Parathyroid adenoma (tissue), 2 donors: ENCODE results near the gene ZNF565.

ENCODE experiments used
- H2AFZ ChIP-seq: fragments of 300-600 bp; sonication (generic); one replicate; pipeline ENCODE4 v1.7.0; 2017; ENCODE audit warnings: antibody characterized with exemption, mild to moderate bottlenecking
- H3K27ac ChIP-seq: fragments of 300-600 bp; sonication (generic); one replicate; pipeline ENCODE4 v1.7.0; 2017
- H3K27me3 ChIP-seq: fragments of 300-600 bp; sonication (generic); one replicate; pipeline ENCODE4 v1.7.0; 2017; ENCODE audit warnings: low read length; ENCODE audit not compliant: control insufficient read depth, insufficient read depth
- H3K36me3 ChIP-seq: fragments of 300-600 bp; sonication (generic); one replicate; pipeline ENCODE4 v1.7.0; 2017; ENCODE audit warnings: low read length; ENCODE audit not compliant: control insufficient read depth, insufficient read depth
- H3K4me1 ChIP-seq: fragments of 300-600 bp; sonication (generic); one replicate; pipeline ENCODE4 v1.7.0; 2017; ENCODE audit warnings: control low read depth
- H3K4me2 ChIP-seq: fragments of 300-600 bp; sonication (generic); one replicate; pipeline ENCODE4 v1.7.0; 2017; ENCODE audit warnings: low read length
- H3K4me3 ChIP-seq: fragments of 300-600 bp; sonication (generic); one replicate; pipeline ENCODE4 v1.7.0; 2017; ENCODE audit warnings: low read depth, low read length
- H3K79me2 ChIP-seq: fragments of 300-600 bp; sonication (generic); one replicate; pipeline ENCODE4 v1.7.0; 2017; ENCODE audit warnings: control low read depth
- H3K9ac ChIP-seq: fragments of 300-600 bp; sonication (generic); one replicate; pipeline ENCODE4 v1.7.0; 2017; ENCODE audit warnings: mild to moderate bottlenecking
- H3K9me3 ChIP-seq: fragments of 300-600 bp; sonication (generic); one replicate; pipeline ENCODE4 v1.7.0; 2017; ENCODE audit warnings: low read length; ENCODE audit not compliant: control insufficient read depth
- CTCF ChIP-seq: fragments of 300-600 bp; sonication (generic); IDR thresholded peaks from one replicate; pipeline ENCODE4 v1.7.0; 2017; ENCODE audit warnings: antibody characterized with exemption, mild to moderate bottlenecking
- donor health status: primary hyperparathyroidism.

ZNF565 gene

DNA sequence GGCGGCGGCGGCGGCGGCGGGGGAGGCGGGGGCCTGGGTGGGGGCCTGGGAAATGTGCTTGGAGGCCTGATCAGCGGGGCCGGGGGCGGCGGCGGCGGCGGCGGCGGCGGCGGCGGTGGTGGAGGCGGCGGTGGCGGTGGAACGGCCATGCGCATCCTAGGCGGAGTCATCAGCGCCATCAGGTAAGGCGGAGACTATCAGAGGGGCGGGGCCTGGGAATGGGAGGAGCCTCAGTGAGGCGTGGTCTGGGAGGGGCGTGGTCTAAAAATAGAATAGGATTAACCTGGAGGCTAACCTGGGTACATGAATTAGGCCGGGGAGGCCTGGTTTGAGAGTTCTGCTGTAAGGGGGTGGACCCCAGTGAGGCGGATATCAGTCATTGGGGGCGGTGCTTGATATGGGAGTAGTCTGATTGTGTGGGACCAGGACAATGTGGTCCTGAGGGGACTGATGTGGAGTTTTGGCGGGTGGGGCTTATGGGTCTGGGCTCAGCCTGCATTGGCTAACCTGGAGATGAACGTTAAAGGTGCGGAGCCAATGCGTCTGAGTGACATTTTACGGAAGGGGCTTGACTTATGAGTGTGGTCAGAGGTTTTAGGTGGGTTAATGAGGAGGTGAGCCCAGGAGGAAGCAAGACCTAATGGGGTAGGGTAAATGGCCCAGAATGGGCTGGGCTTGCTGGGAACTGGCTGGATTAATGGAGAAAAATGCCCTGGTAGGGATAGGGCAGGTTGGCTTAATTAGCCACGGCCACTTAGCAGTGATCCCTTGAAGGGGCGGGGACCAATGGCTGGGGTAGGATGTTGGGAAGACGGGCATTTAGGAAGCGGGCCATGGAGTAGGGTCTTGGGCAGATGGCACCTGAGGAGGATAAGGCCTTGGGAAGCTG lies 73.2 kb downstream of the ZNF565 start:
- Histone ChIP-seq H3K9me3 (no peaks in the 10 kb centered on the region), H3K4me3 (peak overlapping the region; percentile 100), H3K4me2 (peak overlapping the region; percentile 96), H2AFZ (peak overlapping the region; percentile 92), H3K27me3 (no peaks in the 10 kb centered on the region), H3K4me1 (peaks cover 8% of the 10 kb centered on the region), H3K36me3 (no peaks in the 10 kb centered on the region), H3K9ac (peak overlapping the region; percentile 82), H3K79me2 (peaks cover 9% of the 10 kb centered on the region), H3K27ac (peak overlapping the region; percentile 94)
- no peak for TF ChIP-seq CTCF

DNA sequence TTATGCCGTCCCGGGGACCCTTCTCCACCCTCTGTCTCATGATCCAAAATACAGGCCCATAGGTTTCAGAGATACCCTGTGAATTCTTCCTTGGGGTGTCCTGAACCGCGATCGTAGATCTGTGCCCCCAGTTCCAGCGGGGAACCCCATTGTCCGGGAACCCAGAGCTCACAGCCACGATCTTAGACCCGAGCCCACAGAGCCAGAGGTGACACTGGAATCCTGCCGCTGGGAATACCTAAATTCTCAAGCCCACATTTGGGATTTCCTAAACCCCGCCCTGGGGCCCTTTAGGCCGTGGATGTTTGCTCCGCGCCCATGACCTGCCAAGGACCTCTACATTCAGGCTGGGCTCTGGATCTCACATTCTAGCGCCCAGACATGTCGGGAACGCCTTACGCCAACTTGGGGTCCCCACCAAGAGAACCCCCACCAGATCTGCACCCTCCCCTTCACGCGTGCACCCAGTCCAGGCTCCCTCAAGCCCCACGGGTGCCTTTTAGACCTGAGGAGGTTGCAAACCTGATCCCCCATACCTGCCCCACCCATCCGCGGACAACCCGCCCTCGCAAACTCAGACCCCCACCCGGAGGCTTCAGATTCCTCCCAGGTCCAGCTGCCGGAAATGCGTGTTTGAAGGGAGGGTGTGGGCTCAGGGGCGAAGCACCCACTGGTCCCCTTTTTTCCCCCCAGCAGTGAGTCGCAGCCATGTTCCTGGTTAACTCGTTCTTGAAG lies 74.0 kb downstream of the ZNF565 start:
- peak overlapping the region; percentile 82 for H3K9ac ChIP-seq
- no peak for TF ChIP-seq CTCF
- peak overlapping the region; percentile 94 for H3K27ac ChIP-seq
- H2AFZ ChIP-seq = peak overlapping the region; percentile 92
- H3K79me2 ChIP-seq = peaks cover 7% of the 10 kb centered on the region
- peaks cover 8% of the 10 kb centered on the region for H3K4me1 ChIP-seq
- peak overlapping the region; percentile 96 for H3K4me2 ChIP-seq
- no peaks in the 10 kb centered on the region for H3K36me3 ChIP-seq
- no peaks in the 10 kb centered on the region for H3K27me3 ChIP-seq
- no peaks in the 10 kb centered on the region for H3K9me3 ChIP-seq
- H3K4me3 ChIP-seq = peak overlapping the region; percentile 100

GRCh38 chr19:36139473-36140303 lies 74.8 kb downstream of the ZNF565 start, which contains the start of gene CAPNS1:
Gene CAPNS1, plus strand, starts transcription at chr19:36140066. Its CDS starts 946 bp downstream, at chr19:36141012.
- Histone ChIP-seq H3K27me3 (no peaks in the 10 kb centered on the region), H3K4me2 (peak within 1 kb of the TSS; percentile 96), H3K36me3 (no peaks in the 10 kb centered on the region), H3K4me3 (peak within 1 kb of the TSS; percentile 100), H3K4me1 (peaks cover 8% of the 10 kb centered on the region), H3K9me3 (no peaks in the 10 kb centered on the region), H3K27ac (peak within 1 kb of the TSS; percentile 94), H3K9ac (peak within 1 kb of the TSS; percentile 82), H2AFZ (peak within 1 kb of the TSS; percentile 92), H3K79me2 (peaks cover 7% of the 10 kb centered on the region)
- peak; percentile 13 for TF ChIP-seq CTCF

GRCh38 chr19:36139120-36139472 lies 75.4 kb downstream of the ZNF565 start:
- Histone ChIP-seq H2AFZ (peak overlapping the region; percentile 92), H3K27ac (peak overlapping the region; percentile 94), H3K27me3 (no peaks in the 10 kb centered on the region), H3K4me1 (peaks cover 8% of the 10 kb centered on the region), H3K4me2 (peak overlapping the region; percentile 96), H3K9me3 (no peaks in the 10 kb centered on the region), H3K36me3 (no peaks in the 10 kb centered on the region), H3K4me3 (peak overlapping the region; percentile 100), H3K79me2 (peaks cover 7% of the 10 kb centered on the region), H3K9ac (peak overlapping the region; percentile 58)
- TF ChIP-seq CTCF = no peak
